Measurements from ENCODE around the gene ACOX3.

The ACOX3 gene

GRCh38 chr4:8383016-8383415 is 57.5 kb downstream of the ACOX3 start:
- no peak overlapping the region for H3K4me3 Mint-ChIP-seq
- H3K36me3 Mint-ChIP-seq (ENCODE audit: low read depth) = peaks cover 25% of the 10 kb centered on the region
- no peak overlapping the region for H3K27ac Mint-ChIP-seq
- no peaks in the 10 kb centered on the region for H3K27me3 Mint-ChIP-seq (ENCODE audit: low read depth)
- peaks cover 18% of the 10 kb centered on the region for H3K4me1 Mint-ChIP-seq
- H3K9me3 Mint-ChIP-seq = no peaks in the 10 kb centered on the region
- no peak for TF ChIP-seq CTCF (IDR thresholded peaks at IDR 0.05; ENCODE audit: unreplicated experiment in 3 of 3)

- no peak overlapping the region for H3K4me3 Mint-ChIP-seq
- no peak overlapping the region for H3K27ac Mint-ChIP-seq
- H3K9me3 Mint-ChIP-seq = no peaks in the 10 kb centered on the region
- peaks cover 18% of the 10 kb centered on the region for H3K4me1 Mint-ChIP-seq
- TF ChIP-seq CTCF (IDR thresholded peaks at IDR 0.05; ENCODE audit: unreplicated experiment in 3 of 3) = no peak
- no peaks in the 10 kb centered on the region for H3K27me3 Mint-ChIP-seq (ENCODE audit: low read depth)
- H3K36me3 Mint-ChIP-seq (ENCODE audit: low read depth) = peaks cover 17% of the 10 kb centered on the region
Observed at GRCh38 chr4:8381814-8382581, 58.5 kb downstream of the ACOX3 start.

DNA sequence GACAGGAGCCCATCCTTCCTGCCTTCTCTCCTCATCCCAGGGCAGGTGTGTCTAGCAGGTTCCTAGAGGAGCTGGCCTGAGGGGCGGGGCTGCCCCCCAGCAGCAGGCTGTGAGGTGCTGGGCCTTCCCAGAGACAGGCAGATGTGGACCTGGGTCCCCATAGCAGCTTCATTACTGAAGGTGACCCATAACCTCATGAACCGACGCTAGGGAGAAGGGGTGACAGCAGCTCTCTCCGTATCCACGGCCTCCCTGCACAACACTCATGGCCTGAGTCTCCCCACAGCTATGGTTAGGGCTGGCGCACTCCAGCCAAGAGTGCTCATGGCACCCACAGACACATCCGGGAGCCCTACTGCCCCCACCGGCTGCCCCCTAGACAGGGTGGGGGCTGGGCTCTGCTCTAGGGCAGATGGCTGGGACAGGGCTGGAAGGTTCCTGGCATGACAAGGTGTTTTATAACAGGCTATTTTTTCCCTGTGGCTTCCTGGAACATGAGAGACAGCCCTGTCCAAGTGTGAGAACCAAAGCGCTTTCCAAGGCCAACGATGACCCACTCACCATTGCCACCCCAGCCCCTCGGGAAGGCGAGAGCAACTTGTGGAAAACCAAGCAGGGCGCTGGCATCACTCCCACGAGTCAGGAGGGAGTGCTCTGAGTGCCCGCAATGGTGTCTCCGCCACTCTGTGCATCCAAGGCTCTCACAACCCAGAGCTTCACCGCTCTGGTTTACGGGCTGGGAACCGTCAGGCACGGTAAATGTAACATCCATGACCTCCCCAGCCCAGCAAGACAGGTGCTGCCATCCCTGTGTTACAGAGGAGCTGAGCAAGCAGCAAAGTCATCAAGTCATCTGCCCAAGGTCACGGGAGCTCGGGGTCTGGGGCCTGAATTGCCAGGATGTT is 59.8 kb downstream of the ACOX3 start:
- Mint-ChIP-seq H3K27me3 (ENCODE audit: low read depth) (no peaks in the 10 kb centered on the region), H3K9me3 (no peaks in the 10 kb centered on the region), H3K36me3 (ENCODE audit: low read depth) (peaks cover 12% of the 10 kb centered on the region)

DNA sequence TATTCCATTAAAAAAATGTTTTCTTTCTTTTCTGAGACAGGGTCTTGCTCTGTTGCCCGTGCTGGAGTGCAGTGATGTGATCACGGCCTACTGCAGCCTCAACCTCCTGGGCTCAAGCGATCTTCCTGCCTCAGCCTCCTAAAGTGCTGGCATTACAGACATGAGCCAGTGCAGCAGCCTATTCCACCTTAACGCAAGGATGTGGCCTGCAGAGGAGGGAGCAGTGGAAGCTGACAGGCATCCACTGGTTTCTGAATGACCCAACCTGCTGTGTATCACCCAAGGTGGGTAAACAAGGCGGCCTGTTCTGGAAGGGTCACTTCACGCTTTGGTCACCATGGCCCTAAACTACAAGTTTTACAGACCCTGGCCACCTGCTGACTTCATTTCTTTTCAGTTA is 60.8 kb downstream of the ACOX3 start:
- peaks cover 6% of the 10 kb centered on the region for H3K36me3 Mint-ChIP-seq (ENCODE audit: low read depth)
- no peak overlapping the region for H3K27ac Mint-ChIP-seq
- H3K27me3 Mint-ChIP-seq (ENCODE audit: low read depth) = no peaks in the 10 kb centered on the region
- no peak overlapping the region for H3K4me3 Mint-ChIP-seq
- no peak for TF ChIP-seq CTCF (IDR thresholded peaks at IDR 0.05; ENCODE audit: unreplicated experiment in 3 of 3)
- H3K4me1 Mint-ChIP-seq = peaks cover 14% of the 10 kb centered on the region
- H3K9me3 Mint-ChIP-seq = no peaks in the 10 kb centered on the region

More for the DNA sequence above, 59.8 kb downstream of the ACOX3 start:
- TF ChIP-seq CTCF (IDR thresholded peaks at IDR 0.05; ENCODE audit: unreplicated experiment in 3 of 3) = no peak
- H3K27ac Mint-ChIP-seq = no peak overlapping the region
- no peak overlapping the region for H3K4me3 Mint-ChIP-seq
- H3K4me1 Mint-ChIP-seq = peaks cover 18% of the 10 kb centered on the region

DNA sequence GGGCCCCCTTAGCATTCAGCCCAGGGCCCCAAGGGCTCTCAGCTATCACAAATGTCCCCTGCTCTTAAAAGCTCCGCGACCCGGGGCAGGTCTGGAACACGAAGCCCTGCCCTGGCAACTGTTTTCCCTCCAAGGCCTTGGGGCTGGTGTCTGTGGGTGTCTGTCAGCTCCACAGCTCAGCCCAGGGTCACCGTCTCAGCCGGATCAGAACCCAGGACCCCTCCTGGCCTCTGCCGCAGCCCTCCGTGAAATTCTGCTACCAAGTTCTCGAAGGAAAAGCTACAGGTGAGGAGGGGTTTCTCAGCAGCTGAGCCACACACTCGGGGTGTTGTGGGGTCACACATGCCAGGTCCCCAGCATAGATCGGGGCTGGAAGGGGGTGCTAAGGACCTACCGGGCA is 61.2 kb downstream of the ACOX3 start:
- no peak overlapping the region for H3K27ac Mint-ChIP-seq
- H3K27me3 Mint-ChIP-seq (ENCODE audit: low read depth) = no peaks in the 10 kb centered on the region
- no peak overlapping the region for H3K4me3 Mint-ChIP-seq
- peaks cover 9% of the 10 kb centered on the region for H3K4me1 Mint-ChIP-seq
- peaks cover 6% of the 10 kb centered on the region for H3K36me3 Mint-ChIP-seq (ENCODE audit: low read depth)
- TF ChIP-seq CTCF (IDR thresholded peaks at IDR 0.05; ENCODE audit: unreplicated experiment in 3 of 3) = no peak
- no peaks in the 10 kb centered on the region for H3K9me3 Mint-ChIP-seq
